Sigmoid colon (tissue), 4 donors: ENCODE results near the gene SPDYE1.
"Not testable (repeated sequence)": the region's sequence is repeated elsewhere in the genome, so short reads cannot be mapped to it uniquely, and the experiment has no call there.

Experiments used
- EP300 ChIP-seq, 4 donors: sonication (generic); formaldehyde crosslinking; IDR thresholded peaks; one replicate each; pipeline ENCODE4 v1.6.1; 2017; ENCODE audit warnings: antibody characterized with exemption in 4 of 4
- POLR2A ChIP-seq, 2 donors: fragments of 450-650 bp; IDR thresholded peaks; one replicate each; pipeline ENCODE4 v1.6.1; 2016; ENCODE audit warnings: antibody characterized with exemption in 2 of 2, mild to moderate bottlenecking in 2 of 2, moderate library complexity in 2 of 2
- POLR2AphosphoS5 ChIP-seq, 4 donors: sonication (generic); formaldehyde crosslinking; IDR thresholded peaks; one replicate each; pipeline ENCODE4 v1.6.1; 2017; ENCODE audit warnings: antibody characterized with exemption in 4 of 4
- TF ChIP-seq, protein P1 (sequence below), 4 experiments: fragments of 450-650 bp in 3 of 4; fragments of 200-600 bp in 1 of 4; IDR thresholded peaks; one replicate each; pipeline ENCODE4 v1.5.1; 2016 to 2019; ENCODE audit warnings: antibody characterized with exemption in 4 of 4, mild to moderate bottlenecking in 3 of 4, moderate library complexity in 2 of 4

DNA sequence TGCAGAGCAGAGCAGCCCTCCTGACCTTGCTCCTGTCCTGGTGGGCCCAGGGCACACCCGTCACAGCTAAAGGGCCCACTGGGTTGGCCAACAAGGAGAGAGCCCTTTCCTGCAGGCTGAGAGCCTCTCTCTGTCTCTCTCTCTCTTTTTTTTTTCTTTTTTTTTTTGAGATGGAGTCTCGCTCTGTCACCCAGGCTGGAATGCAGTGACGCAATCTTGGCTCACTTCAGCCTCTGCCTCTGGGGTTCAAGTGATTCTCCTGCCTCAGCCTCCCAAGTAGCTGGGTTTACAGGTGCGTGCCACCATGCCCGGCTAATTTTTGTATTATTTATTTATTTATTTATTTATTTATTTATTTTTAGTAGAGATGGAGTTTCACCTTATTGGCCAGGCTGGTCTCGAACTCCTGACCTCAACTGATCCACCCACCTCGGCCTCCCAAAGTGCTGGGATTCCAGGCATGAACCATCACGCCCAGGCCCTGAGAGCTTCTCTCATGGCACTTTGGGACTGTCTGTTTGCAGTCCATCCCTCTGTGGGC is 23.6 kb upstream of the SPDYE1 start:
- TF ChIP-seq, protein P1, sequence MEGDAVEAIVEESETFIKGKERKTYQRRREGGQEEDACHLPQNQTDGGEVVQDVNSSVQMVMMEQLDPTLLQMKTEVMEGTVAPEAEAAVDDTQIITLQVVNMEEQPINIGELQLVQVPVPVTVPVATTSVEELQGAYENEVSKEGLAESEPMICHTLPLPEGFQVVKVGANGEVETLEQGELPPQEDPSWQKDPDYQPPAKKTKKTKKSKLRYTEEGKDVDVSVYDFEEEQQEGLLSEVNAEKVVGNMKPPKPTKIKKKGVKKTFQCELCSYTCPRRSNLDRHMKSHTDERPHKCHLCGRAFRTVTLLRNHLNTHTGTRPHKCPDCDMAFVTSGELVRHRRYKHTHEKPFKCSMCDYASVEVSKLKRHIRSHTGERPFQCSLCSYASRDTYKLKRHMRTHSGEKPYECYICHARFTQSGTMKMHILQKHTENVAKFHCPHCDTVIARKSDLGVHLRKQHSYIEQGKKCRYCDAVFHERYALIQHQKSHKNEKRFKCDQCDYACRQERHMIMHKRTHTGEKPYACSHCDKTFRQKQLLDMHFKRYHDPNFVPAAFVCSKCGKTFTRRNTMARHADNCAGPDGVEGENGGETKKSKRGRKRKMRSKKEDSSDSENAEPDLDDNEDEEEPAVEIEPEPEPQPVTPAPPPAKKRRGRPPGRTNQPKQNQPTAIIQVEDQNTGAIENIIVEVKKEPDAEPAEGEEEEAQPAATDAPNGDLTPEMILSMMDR (IDR thresholded peaks at IDR 0.05) = not testable (repeated sequence)
- TF ChIP-seq POLR2AphosphoS5, POLR2A, EP300 (IDR thresholded peaks at IDR 0.05): not testable (repeated sequence)
